Mucosa of gallbladder (tissue), 1 donor: ENCODE data around the gene HMCN1. TPM values are rescaled to one million over a fixed set of nuclear protein-coding genes. Genes with fewer than 3 reads are reported as not detected.
"Not testable (repeated sequence)": the region's sequence is repeated elsewhere in the genome, so short reads cannot be mapped to it uniquely, and the experiment has no call there.

Experiments used
- DNase-seq: peaks from one replicate; pipeline ENCODE4 v3.0.0-alpha.2; 2020; ENCODE audit warnings: low spot score
- total RNA-seq: library from RNA; stranded (reverse); gene quantifications from one replicate; pipeline ENCODE4 v1.2.1, GENCODE V29; 2021
- donor health status: DM: no; HTN: no; CAD: no.

HMCN1 gene
- total RNA-seq, 1 donor from 2014 or later = 3.7 TPM

- DNase-seq = no peak
Observed at GRCh38 chr1:185741551-185741950, 7.4 kb downstream of the HMCN1 start.

GRCh38 chr1:185742403-185742802 lies 8.2 kb downstream of the HMCN1 start:
- DNase-seq = no peak

- no peak for DNase-seq
Observed at GRCh38 chr1:185745165-185745564, 11.0 kb downstream of the HMCN1 start.

GRCh38 chr1:185759061-185759460 lies 24.9 kb downstream of the HMCN1 start:
- DNase-seq = no peak

- DNase-seq = no peak
Observed at GRCh38 chr1:185761841-185762240, 27.6 kb downstream of the HMCN1 start.

GRCh38 chr1:185767508-185768120 lies 33.4 kb downstream of the HMCN1 start:
- DNase-seq = no peak

GRCh38 chr1:185768371-185768770 lies 34.2 kb downstream of the HMCN1 start:
- no peak for DNase-seq

- no peak for DNase-seq
Observed at GRCh38 chr1:185769136-185769535, 34.9 kb downstream of the HMCN1 start.

GRCh38 chr1:185774394-185774793 lies 40.2 kb downstream of the HMCN1 start:
- no peak for DNase-seq

- no peak for DNase-seq
Observed at GRCh38 chr1:185775501-185775900, 41.3 kb downstream of the HMCN1 start.

GRCh38 chr1:185776522-185776921 lies 42.3 kb downstream of the HMCN1 start:
- DNase-seq = no peak

- not testable (repeated sequence) for DNase-seq
Observed at GRCh38 chr1:185783860-185784259, 49.7 kb downstream of the HMCN1 start.

GRCh38 chr1:185785586-185785985 lies 51.4 kb downstream of the HMCN1 start:
- DNase-seq = no peak

- DNase-seq = no peak
Observed at GRCh38 chr1:185786524-185786923, 52.3 kb downstream of the HMCN1 start.

- no peak for DNase-seq
Observed at GRCh38 chr1:185787238-185787637, 53.0 kb downstream of the HMCN1 start.

- no peak for DNase-seq
Observed at GRCh38 chr1:185788386-185788785, 54.2 kb downstream of the HMCN1 start.

GRCh38 chr1:185789501-185790193 lies 55.5 kb downstream of the HMCN1 start:
- no peak for DNase-seq

- DNase-seq = no peak
Observed at GRCh38 chr1:185790194-185790735, 56.1 kb downstream of the HMCN1 start.

- DNase-seq = no peak
Observed at GRCh38 chr1:185792040-185792439, 57.8 kb downstream of the HMCN1 start.

- not testable (repeated sequence) for DNase-seq
Observed at GRCh38 chr1:185794495-185794894, 60.3 kb downstream of the HMCN1 start.

GRCh38 chr1:185795181-185795580 lies 61.0 kb downstream of the HMCN1 start:
- no peak for DNase-seq

- no peak for DNase-seq
Observed at GRCh38 chr1:185798505-185798904, 64.3 kb downstream of the HMCN1 start.

GRCh38 chr1:185803241-185803640 lies 69.0 kb downstream of the HMCN1 start:
- no peak for DNase-seq
